Mesodermal cell (in vitro differentiated cells): ENCODE data around the gene FRMPD4.

Experiments
- H3K27ac ChIP-seq: 2 replicates; pipeline ENCODE4 v1.7.0; 2013; ENCODE audit warnings: mild to moderate bottlenecking, low read depth, low read length, moderate library complexity; ENCODE audit not compliant: severe bottlenecking
- H3K36me3 ChIP-seq: 2 replicates; pipeline ENCODE4 v1.7.1; 2013; ENCODE audit warnings: mild to moderate bottlenecking, low read length, moderate library complexity; ENCODE audit not compliant: control insufficient read depth, insufficient read depth
- H3K4me1 ChIP-seq: one replicate; pipeline ENCODE4 v1.7.1; 2013; ENCODE audit warnings: mild to moderate bottlenecking, low read length; ENCODE audit not compliant: insufficient read depth, control insufficient read depth, poor library complexity, severe bottlenecking
- H3K4me3 ChIP-seq: 2 replicates; pipeline ENCODE4 v1.7.0; 2013; ENCODE audit warnings: low read length, control low read depth, mild to moderate bottlenecking; ENCODE audit not compliant: insufficient read depth, poor library complexity, severe bottlenecking; ENCODE audit errors: extremely low read depth
- H3K9me3 ChIP-seq: 2 replicates; pipeline ENCODE4 v1.7.1; 2013; ENCODE audit warnings: mild to moderate bottlenecking, low read length, moderate library complexity; ENCODE audit not compliant: control insufficient read depth
- WGBS, 2 experiments: methylation state at CpG; one replicate each; pipeline ENCODE4 v1.1.5; 2013; ENCODE audit warnings: missing lambda C conversion rate in 2 of 2; ENCODE audit not compliant: insufficient coverage in 2 of 2; 5-methylcytosine and 5-hydroxymethylcytosine counted together

Gene FRMPD4

GRCh38 chrX:12297353-12297752 is 159.1 kb downstream of the FRMPD4 start:
- Histone ChIP-seq H3K4me3 (no peak overlapping the region), H3K36me3 (no peaks in the 10 kb centered on the region), H3K4me1 (peaks cover 2% of the 10 kb centered on the region), H3K27ac (no peak overlapping the region), H3K9me3 (no peaks in the 10 kb centered on the region)
- WGBS, 2 experiments = 94 to 95% methylated on average over 2 to 3 of the region's 4 CpGs

DNA sequence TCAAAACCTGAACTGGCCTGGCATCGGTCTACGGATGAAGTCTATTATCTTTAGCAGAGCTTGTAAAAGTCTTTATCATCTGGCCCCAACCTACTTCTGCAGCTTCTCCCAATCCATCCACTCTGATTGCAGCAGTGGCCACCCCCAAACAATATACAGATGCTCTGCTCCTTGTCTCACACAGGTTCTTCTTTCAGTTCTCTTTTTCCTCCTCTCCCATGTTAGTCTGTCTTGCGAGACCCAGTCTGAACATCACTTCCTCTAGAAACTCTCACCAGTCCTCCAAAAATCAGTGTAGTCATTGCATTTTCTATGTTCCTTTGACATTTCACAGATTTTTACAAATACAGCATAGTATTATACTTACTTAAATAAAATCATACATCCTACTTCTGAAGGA is 163.0 kb downstream of the FRMPD4 start:
- no peaks in the 10 kb centered on the region for H3K9me3 ChIP-seq
- no peak overlapping the region for H3K4me3 ChIP-seq
- no peak overlapping the region for H3K27ac ChIP-seq
- H3K4me1 ChIP-seq = no peaks in the 10 kb centered on the region
- H3K36me3 ChIP-seq = no peaks in the 10 kb centered on the region
- WGBS, 2 experiments = 93 to 100% methylated on average over 2 to 3 of the region's 3 CpGs

GRCh38 chrX:12304261-12304660 is 166.0 kb downstream of the FRMPD4 start:
- no peak overlapping the region for H3K27ac ChIP-seq
- H3K4me1 ChIP-seq = no peaks in the 10 kb centered on the region
- H3K9me3 ChIP-seq = no peaks in the 10 kb centered on the region
- H3K36me3 ChIP-seq = no peaks in the 10 kb centered on the region
- H3K4me3 ChIP-seq = no peak overlapping the region
- no CpG with 5 or more reads among the region's 2 CpGs for WGBS, 2 experiments

DNA sequence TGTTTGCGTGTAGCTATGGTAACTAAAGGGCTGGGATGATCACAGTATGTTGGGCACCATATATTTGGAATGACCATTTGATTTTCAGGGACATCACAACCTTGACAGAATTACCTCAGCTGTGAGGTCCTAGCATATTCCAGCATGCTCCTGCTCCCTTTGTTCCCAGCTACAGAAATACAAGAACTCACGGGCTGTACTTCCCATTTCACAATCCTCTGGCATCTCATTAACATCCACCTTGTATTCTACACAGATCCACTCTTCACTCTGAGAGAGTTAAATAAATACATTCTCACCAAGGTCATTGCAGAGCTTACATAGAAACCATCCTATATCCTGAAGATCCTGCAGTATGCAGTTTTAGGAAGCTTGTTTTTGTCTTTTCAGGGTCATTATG is 169.7 kb downstream of the FRMPD4 start:
- no peaks in the 10 kb centered on the region for H3K36me3 ChIP-seq
- H3K27ac ChIP-seq = no peak overlapping the region
- no peak overlapping the region for H3K4me3 ChIP-seq
- WGBS, 2 experiments = 33 to 50% methylated on average over 1 of the region's 2 CpGs
- no peaks in the 10 kb centered on the region for H3K4me1 ChIP-seq
- H3K9me3 ChIP-seq = no peaks in the 10 kb centered on the region

DNA sequence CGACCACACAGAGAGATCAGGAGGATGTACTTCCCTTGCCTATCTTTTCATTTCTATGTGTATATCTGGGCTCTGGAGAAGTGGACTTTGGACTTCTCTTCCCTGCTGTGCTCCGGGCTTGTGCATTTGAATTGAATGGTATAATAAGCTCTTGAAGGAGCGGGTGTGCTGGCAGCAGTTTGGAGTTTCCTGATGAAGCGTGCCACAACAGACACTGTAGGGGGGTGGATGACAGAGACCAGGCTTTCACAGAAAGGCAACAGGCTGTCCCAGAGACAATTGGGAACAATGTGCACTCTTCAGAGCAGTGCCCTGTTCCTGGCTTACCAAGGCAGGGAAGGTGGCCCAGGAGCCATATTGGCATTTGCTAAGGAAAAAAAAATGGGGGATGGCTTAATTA is 170.1 kb downstream of the FRMPD4 start:
- Histone ChIP-seq H3K9me3 (no peaks in the 10 kb centered on the region), H3K27ac (no peak overlapping the region), H3K4me1 (no peaks in the 10 kb centered on the region), H3K36me3 (no peaks in the 10 kb centered on the region), H3K4me3 (no peak overlapping the region)
- WGBS, 2 experiments = 50 to 60% methylated on average over 1 to 2 of the region's 4 CpGs

GRCh38 chrX:12309040-12309743 is 170.9 kb downstream of the FRMPD4 start:
- Histone ChIP-seq H3K36me3 (no peaks in the 10 kb centered on the region), H3K9me3 (no peaks in the 10 kb centered on the region), H3K27ac (no peak overlapping the region), H3K4me3 (no peak overlapping the region), H3K4me1 (no peaks in the 10 kb centered on the region)
- WGBS, 2 experiments = 83% methylated on average over 1 of the region's 5 CpGs; no CpG with 5 or more reads in 1 of the 2 experiments

- no peaks in the 10 kb centered on the region for H3K4me1 ChIP-seq
- no peaks in the 10 kb centered on the region for H3K36me3 ChIP-seq
- H3K9me3 ChIP-seq = no peaks in the 10 kb centered on the region
- no peak overlapping the region for H3K27ac ChIP-seq
- H3K4me3 ChIP-seq = no peak overlapping the region
- 24 to 58% methylated on average over 3 to 5 of the region's 6 CpGs for WGBS, 2 experiments
Observed at GRCh38 chrX:12309744-12310076, 171.4 kb downstream of the FRMPD4 start.

GRCh38 chrX:12314651-12315050 is 176.4 kb downstream of the FRMPD4 start:
- H3K4me3 ChIP-seq = no peak overlapping the region
- H3K36me3 ChIP-seq = no peaks in the 10 kb centered on the region
- no peaks in the 10 kb centered on the region for H3K9me3 ChIP-seq
- H3K4me1 ChIP-seq = no peaks in the 10 kb centered on the region
- H3K27ac ChIP-seq = no peak overlapping the region

DNA sequence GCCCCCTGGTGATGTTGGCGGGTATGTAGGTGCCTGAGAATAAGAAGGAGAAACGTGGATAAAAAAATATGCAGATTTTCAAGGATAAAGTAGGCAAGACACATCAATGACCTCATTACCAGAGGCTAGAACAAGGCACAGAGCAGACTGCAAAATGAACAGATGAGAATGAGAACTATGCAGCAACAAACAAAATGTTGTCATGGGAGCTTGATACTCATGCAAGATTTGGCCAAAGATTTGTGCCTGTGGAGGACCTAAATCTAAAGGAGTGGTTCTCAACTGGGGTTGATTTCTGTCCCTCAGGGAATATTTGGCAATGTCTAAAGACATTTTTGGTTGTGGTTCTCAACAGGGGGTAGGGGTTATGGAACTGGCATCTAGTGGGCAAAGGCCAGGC is 177.3 kb downstream of the FRMPD4 start:
- no peaks in the 10 kb centered on the region for H3K4me1 ChIP-seq
- no peak overlapping the region for H3K27ac ChIP-seq
- WGBS, 2 experiments = no CpG with 5 or more reads among the region's 2 CpGs
- no peaks in the 10 kb centered on the region for H3K9me3 ChIP-seq
- no peaks in the 10 kb centered on the region for H3K36me3 ChIP-seq
- H3K4me3 ChIP-seq = no peak overlapping the region

- no peak overlapping the region for H3K4me3 ChIP-seq
- WGBS, 2 experiments = 50% methylated on average over 1 of the region's 5 CpGs
- no peaks in the 10 kb centered on the region for H3K36me3 ChIP-seq
- no peaks in the 10 kb centered on the region for H3K4me1 ChIP-seq
- no peaks in the 10 kb centered on the region for H3K9me3 ChIP-seq
- H3K27ac ChIP-seq = no peak overlapping the region
Observed at GRCh38 chrX:12319003-12319519, 180.8 kb downstream of the FRMPD4 start.

GRCh38 chrX:12319992-12320391 is 181.7 kb downstream of the FRMPD4 start:
- no peak overlapping the region for H3K4me3 ChIP-seq
- no peak overlapping the region for H3K27ac ChIP-seq
- H3K36me3 ChIP-seq = no peaks in the 10 kb centered on the region
- no peaks in the 10 kb centered on the region for H3K4me1 ChIP-seq
- 80% methylated on average over 1 of the region's 2 CpGs; no CpG with 5 or more reads in 1 of the 2 experiments for WGBS, 2 experiments
- no peaks in the 10 kb centered on the region for H3K9me3 ChIP-seq
